H1 (cell line): Measurements from ENCODE around the gene NCEH1. TPM values are rescaled to one million over a fixed set of nuclear protein-coding genes. Genes with fewer than 3 reads are reported as not detected.

ENCODE experiments used
- CTCF ChIA-PET: fragments of 300-600 bp; sonication (Branson Sonifier 250); formaldehyde crosslinking; loops from one replicate; lab custom pipeline; 2021; ENCODE audit not compliant: partially characterized antibody; lab: Charles Lee
- POLR2A ChIA-PET: fragments of 300-600 bp; sonication (Branson Sonifier 250); formaldehyde crosslinking; loops from one replicate; lab custom pipeline; 2021; ENCODE audit warnings: inconsistent platforms; ENCODE audit not compliant: partially characterized antibody; lab: Charles Lee
- DNase-seq, 2 experiments: peaks; one replicate each; pipeline versions ENCODE4 v3.0.0 to v3.0.0-alpha.2; 2010 to 2022; ENCODE audit warnings: low spot score in 2 of 2, low read depth in 1 of 2, mixed read lengths in 1 of 2
- FAIRE-seq: peaks from 2 replicates; lab custom pipeline; 2011; peaks lifted over from hg19 to GRCh38; lab: Jason Lieb, UNC
- H2AFZ ChIP-seq: 2 replicates; pipeline ENCODE4 v1.8.1; 2012; ENCODE audit warnings: low read length, inconsistent platforms
- H2AK5ac ChIP-seq: 2 replicates; pipeline ENCODE4 v1.6.1; 2013; ENCODE audit warnings: low read depth, low read length
- H2BK120ac ChIP-seq: replicated peaks from 2 replicates; pipeline ENCODE3; 2013; ENCODE audit warnings: low read depth, low read length, inconsistent platforms
- H2BK12ac ChIP-seq: 2 replicates; pipeline ENCODE4 v1.6.1; 2013; ENCODE audit warnings: low read depth, low read length
- H2BK15ac ChIP-seq: 2 replicates; pipeline ENCODE4 v1.6.1; 2013; ENCODE audit warnings: low read length
- H2BK20ac ChIP-seq: 2 replicates; pipeline ENCODE4 v1.6.1; 2013; ENCODE audit warnings: low read length
- H2BK5ac ChIP-seq: 2 replicates; pipeline ENCODE4 v1.6.1; 2013; ENCODE audit warnings: low read depth, low read length
- H3K14ac ChIP-seq: 2 replicates; pipeline ENCODE4 v1.6.1; 2013; ENCODE audit warnings: inconsistent platforms; ENCODE audit not compliant: insufficient read length
- H3K18ac ChIP-seq: 2 replicates; pipeline ENCODE4 v1.6.1; 2013; ENCODE audit warnings: low read length; ENCODE audit errors: extremely low read depth
- H3K23ac ChIP-seq: 2 replicates; pipeline ENCODE4 v1.6.1; 2013; ENCODE audit warnings: inconsistent platforms; ENCODE audit not compliant: insufficient read length
- H3K23me2 ChIP-seq: 2 replicates; pipeline ENCODE4 v1.6.1; 2013; ENCODE audit warnings: low read depth, low read length
- H3K27ac ChIP-seq: 2 replicates; pipeline ENCODE4 v1.6.1; 2011; ENCODE audit warnings: low read depth, low read length, inconsistent platforms
- H3K27me3 ChIP-seq, 4 experiments: replicated peaks in 1 of 4; 1 replicate in 1 of 4; 2 replicates in 3 of 4; pipeline versions ENCODE4 v1.6.1 to v1.8.1; 2011 to 2013; ENCODE audit warnings: low read length in 3 of 4, mild to moderate bottlenecking in 3 of 4, inconsistent platforms in 2 of 4, mixed read lengths in 2 of 4, moderate library complexity in 1 of 4; ENCODE audit not compliant: control insufficient read depth in 3 of 4, insufficient read depth in 3 of 4; ENCODE audit errors: extremely low read depth in 1 of 4
- H3K36me3 ChIP-seq, 4 experiments: 2 replicates each; pipeline versions ENCODE4 v1.6.1 to v1.8.1; 2011 to 2013; ENCODE audit warnings: mild to moderate bottlenecking in 4 of 4, low read length in 3 of 4, moderate library complexity in 2 of 4, control low read depth in 1 of 4, inconsistent platforms in 1 of 4; ENCODE audit not compliant: insufficient read depth in 4 of 4, control insufficient read depth in 2 of 4
- H3K4ac ChIP-seq: replicated peaks from 2 replicates; pipeline ENCODE3; 2013; ENCODE audit warnings: low read length, low read depth, mixed read lengths, inconsistent platforms; ENCODE audit not compliant: insufficient read length
- H3K4me1 ChIP-seq, 4 experiments: replicated peaks in 1 of 4; 1 replicate in 1 of 4; 2 replicates in 3 of 4; pipeline versions ENCODE4 v1.6.1 to v1.8.1; 2011 to 2013; ENCODE audit warnings: low read length in 3 of 4, inconsistent platforms in 2 of 4, mixed read lengths in 1 of 4; ENCODE audit not compliant: insufficient read depth in 4 of 4, control insufficient read depth in 3 of 4
- H3K4me2 ChIP-seq, 2 experiments: 2 replicates each; pipeline versions ENCODE4 v1.6.1 to v1.8.1; 2011 to 2013; ENCODE audit warnings: low read depth in 2 of 2, low read length in 2 of 2, control low read depth in 1 of 2, inconsistent platforms in 1 of 2, mild to moderate bottlenecking in 1 of 2; ENCODE audit not compliant: insufficient read depth in 1 of 2
- H3K4me3 ChIP-seq, 4 experiments: fragments of 200-600, 300-600 bp in 1 of 4; sonication (generic), shearing (Covaris generic), sonication (Bioruptor Twin) in 1 of 4; 2 replicates each; pipeline versions ENCODE4 v1.5.1 to v1.8.1; 2011 to 2016; ENCODE audit warnings: low read length in 4 of 4, low read depth in 3 of 4, control low read depth in 2 of 4, inconsistent platforms in 2 of 4, mild to moderate bottlenecking in 2 of 4, mixed read lengths in 1 of 4, moderate library complexity in 1 of 4; ENCODE audit not compliant: insufficient read depth in 2 of 4; ENCODE audit errors: extremely low read depth in 1 of 4
- H3K56ac ChIP-seq: replicated peaks from 2 replicates; pipeline ENCODE3; 2013; ENCODE audit warnings: low read depth, mild to moderate bottlenecking, mixed read lengths, low read length, inconsistent platforms; ENCODE audit not compliant: insufficient read length
- H3K79me1 ChIP-seq: 2 replicates; pipeline ENCODE4 v1.6.1; 2013; ENCODE audit warnings: low read depth, low read length, control low read depth
- H3K79me2 ChIP-seq, 2 experiments: 2 replicates each; pipeline versions ENCODE4 v1.6.1 to v1.8.1; 2012 to 2013; ENCODE audit warnings: low read length in 2 of 2, mild to moderate bottlenecking in 2 of 2, inconsistent platforms in 1 of 2; ENCODE audit not compliant: insufficient read depth in 2 of 2, control insufficient read depth in 1 of 2
- H3K9ac ChIP-seq, 4 experiments: replicated peaks in 1 of 4; 1 replicate in 1 of 4; 2 replicates in 3 of 4; pipeline versions ENCODE4 v1.6.1 to v1.8.1; 2011 to 2013; ENCODE audit warnings: low read depth in 3 of 4, low read length in 3 of 4, control low read depth in 2 of 4, mild to moderate bottlenecking in 2 of 4, moderate library complexity in 2 of 4, inconsistent platforms in 1 of 4; ENCODE audit errors: extremely low read depth in 1 of 4
- H3K9me3 ChIP-seq, 2 experiments: 2 replicates each; pipeline versions ENCODE4 v1.6.1 to v1.8.1; 2012 to 2013; ENCODE audit warnings: mild to moderate bottlenecking in 2 of 2, moderate library complexity in 2 of 2, control low read depth in 1 of 2, inconsistent platforms in 1 of 2, low read depth in 1 of 2, low read length in 1 of 2, mixed read lengths in 1 of 2; ENCODE audit not compliant: insufficient read depth in 2 of 2
- H4K20me1 ChIP-seq, 2 experiments: replicated peaks in 1 of 2; 2 replicates each; pipeline versions ENCODE3 to v1.8.1; 2011 to 2013; ENCODE audit warnings: inconsistent platforms in 2 of 2, low read length in 2 of 2, mild to moderate bottlenecking in 1 of 2; ENCODE audit not compliant: insufficient read depth in 2 of 2, control insufficient read depth in 1 of 2
- H4K5ac ChIP-seq: 2 replicates; pipeline ENCODE4 v1.6.1; 2013; ENCODE audit warnings: low read length, low read depth, mixed read lengths, inconsistent platforms; ENCODE audit not compliant: insufficient read length
- H4K8ac ChIP-seq: 2 replicates; pipeline ENCODE4 v1.8.0; 2013; ENCODE audit warnings: mild to moderate bottlenecking, moderate library complexity, low read length, inconsistent platforms; ENCODE audit not compliant: insufficient read depth; ENCODE audit errors: extremely low read depth
- H4K91ac ChIP-seq: replicated peaks from 2 replicates; pipeline ENCODE3; 2013; ENCODE audit warnings: low read length, mixed read lengths, inconsistent platforms; ENCODE audit not compliant: insufficient read length
- CREB1 ChIP-seq: IDR thresholded peaks from 2 replicates; pipeline ENCODE4 v1.6.1; 2012; ENCODE audit warnings: inconsistent platforms
- CTCF ChIP-seq, 3 experiments: IDR thresholded peaks; 1 replicate in 2 of 3; 2 replicates in 1 of 3; pipeline versions ENCODE4 v1.5.1 to v1.6.1; 2011; ENCODE audit warnings: low read length in 3 of 3, mild to moderate bottlenecking in 3 of 3, inconsistent platforms in 2 of 3, low read depth in 1 of 3, moderate library complexity in 1 of 3; ENCODE audit not compliant: insufficient read depth in 1 of 3; ENCODE audit errors: control extremely low read depth in 1 of 3
- FOSL1 ChIP-seq: IDR thresholded peaks from 2 replicates; pipeline ENCODE4 v1.6.1; 2011; ENCODE audit warnings: mild to moderate bottlenecking, low read depth, low read length, moderate library complexity; ENCODE audit not compliant: insufficient read depth
- RNF2 ChIP-seq: fragments of 200-900, 300-1000 bp; sonication (generic); IDR thresholded peaks from 2 replicates; pipeline ENCODE4 v1.7.1; 2016; ENCODE audit warnings: borderline replicate concordance, low read depth, mild to moderate bottlenecking, antibody characterized with exemption, low read length; ENCODE audit not compliant: poor library complexity, severe bottlenecking; ENCODE audit errors: missing control alignments
- RXRA ChIP-seq: IDR thresholded peaks from 2 replicates; pipeline ENCODE4 v1.6.1; 2011; ENCODE audit warnings: low read depth, mild to moderate bottlenecking, low read length, moderate library complexity; ENCODE audit not compliant: insufficient read depth
- SAP30 ChIP-seq: fragments of 300-600 bp; sonication (generic); IDR thresholded peaks from 2 replicates; pipeline ENCODE4 v1.7.1; 2012; ENCODE audit warnings: low read length, moderate library complexity, mild to moderate bottlenecking, inconsistent platforms; ENCODE audit not compliant: insufficient read depth, insufficient replicate concordance
- SRF ChIP-seq: IDR thresholded peaks from 2 replicates; pipeline ENCODE4 v1.6.1; 2011; ENCODE audit warnings: mild to moderate bottlenecking, low read depth, low read length, moderate library complexity
- TAF7 ChIP-seq: optimal IDR thresholded peaks from 2 replicates; pipeline ENCODE3; 2011; ENCODE audit warnings: low read depth, mild to moderate bottlenecking, inconsistent platforms, low read length, moderate library complexity, borderline replicate concordance
- TBP ChIP-seq: IDR thresholded peaks from 2 replicates; pipeline ENCODE4 v1.6.1; 2011; ENCODE audit warnings: low read depth, low read length, improper control_type of control experiment
- WGBS, 2 experiments: shearing (Covaris generic) in 1 of 2; methylation state at CpG; one replicate each; pipeline versions ENCODE4 v1.1.6 to v1.1.7; 2013 to 2015; ENCODE audit warnings: low lambda C conversion rate in 2 of 2, mixed read lengths in 2 of 2, inconsistent platforms in 1 of 2, low coverage in 1 of 2, missing lambda C conversion rate in 1 of 2; ENCODE audit not compliant: insufficient replicate concordance in 2 of 2, insufficient coverage in 1 of 2, insufficient read length in 1 of 2; ENCODE audit errors: extremely low coverage in 1 of 2, missing lambda C conversion rate in 1 of 2; 5-methylcytosine and 5-hydroxymethylcytosine counted together
- polyA plus RNA-seq, 7 experiments: library from polyadenylated mRNA; depleted of rRNA in 3 of 7; stranded (reverse) in 5 of 7; unstranded in 2 of 7; fragments of >200 nt in 5 of 7; fragments of 200-250 nt in 2 of 7; gene quantifications; 1 replicate in 5 of 7; 2 replicates in 1 of 7; 4 replicates in 1 of 7; pipeline versions ENCODE4 v1.2.1 to v1.2.3, GENCODE V29; 2011 to 2013; ENCODE audit warnings: missing spikeins in 2 of 7, mixed read lengths in 2 of 7
- total RNA-seq: library from RNA; stranded (reverse); fragmentation: NEBNext Ultra II Directional; extraction: Animal tissue kit (Norgen Biotek cat#: 25700); gene quantifications from 2 replicates; pipeline ENCODE4 v1.2.1, GENCODE V29; 2021

Gene NCEH1
- total and polyA plus RNA-seq, 2 of the 8 experiments (the other 6 are each of a cell fraction or from before 2014, with no cell fraction given) = 2.2 to 6.4 TPM

GRCh38 chr3:172666873-172667694 is 43.8 kb downstream of the NCEH1 start:
- 71% methylated on average over 16 of the region's 16 CpGs; no CpG with 5 or more reads in 1 of the 2 experiments for WGBS, 2 experiments
- H3K14ac ChIP-seq = no peak overlapping the region
- H3K4me1 ChIP-seq = no peaks in the 10 kb centered on the region
- no peak overlapping the region for H2AK5ac ChIP-seq
- H3K4me2 ChIP-seq = no peak overlapping the region
- H4K8ac ChIP-seq = no peak overlapping the region
- H4K5ac ChIP-seq = no peak overlapping the region
- H2BK120ac ChIP-seq = no peak overlapping the region
- no peaks in the 10 kb centered on the region for H3K27me3 ChIP-seq
- ChIA-PET POLR2A (no interaction called here), CTCF (interaction anchor here (0.6 to 4.5 kb wide), 61 partner anchors 9 to 1692 kb away, joined by 3 to 26 read pairs (median 4); partner anchors contain the start of genes ECT2 and NCEH1)
- H2BK15ac ChIP-seq = no peak overlapping the region
- no peaks in the 10 kb centered on the region for H3K36me3 ChIP-seq
- H3K9ac ChIP-seq = no peak overlapping the region
- H3K4me3 ChIP-seq = no peak overlapping the region
- DNase-seq (peak in 1 of 2 experiments; percentile 89), FAIRE-seq (peak; percentile 63)
- no peak overlapping the region for H3K4ac ChIP-seq
- no peaks in the 10 kb centered on the region for H3K79me2 ChIP-seq
- H3K56ac ChIP-seq = no peak overlapping the region
- H3K9me3 ChIP-seq = peaks cover 8 to 17% of the 10 kb centered on the region in 2 experiments; a peak in 3 of 4 replicates
- H2BK20ac ChIP-seq = no peak overlapping the region
- H2BK12ac ChIP-seq = no peak overlapping the region
- H3K27ac ChIP-seq = no peak overlapping the region
- no peaks in the 10 kb centered on the region for H3K23me2 ChIP-seq
- H2BK5ac ChIP-seq = no peak overlapping the region
- no peak overlapping the region for H4K91ac ChIP-seq
- H3K18ac ChIP-seq = no peak overlapping the region
- no peak overlapping the region for H3K23ac ChIP-seq
- H3K79me1 ChIP-seq = no peaks in the 10 kb centered on the region
- no peak overlapping the region for H2AFZ ChIP-seq
- no peaks in the 10 kb centered on the region for H4K20me1 ChIP-seq
- TF ChIP-seq TAF7 (no peak), RNF2 (no peak), RXRA (no peak), CREB1 (no peak), CTCF (IDR thresholded peaks at IDR 0.05; ENCODE audit: control extremely low read depth in 1 of 3, insufficient read depth in 1 of 3, low read depth in 1 of 3, low read length in 3 of 3) (peak in 2 of 3 experiments; percentile 91 to 97; a peak in 3 of 4 replicates), FOSL1 (no peak), SRF (no peak), TBP (no peak), SAP30 (no peak)
